Bronchial epithelial cell (primary cell): ENCODE measurements around the gene PECR. TPM values are rescaled to one million over a fixed set of nuclear protein-coding genes. Genes with fewer than 3 reads are reported as not detected.
A peak's percentile ranks its signal among the peaks of the same experiment; 100 is the strongest.

Experiments
- DNase-seq: peaks from one replicate; pipeline ENCODE4 v3.0.0-alpha.2; 2010; ENCODE audit warnings: low read depth
- FAIRE-seq: peaks from 2 replicates; lab custom pipeline; 2011; peaks lifted over from hg19 to GRCh38; lab: Jason Lieb, UNC
- H3K27me3 ChIP-seq: 2 replicates; pipeline ENCODE4 v1.5.1; 2011; ENCODE audit warnings: low read length; ENCODE audit not compliant: control insufficient read depth, insufficient read depth
- H3K36me3 ChIP-seq: 2 replicates; pipeline ENCODE4 v1.5.1; 2011; ENCODE audit warnings: low read length; ENCODE audit not compliant: control insufficient read depth, insufficient read depth
- H3K4me3 ChIP-seq: 2 replicates; pipeline ENCODE4 v1.5.1; 2011; ENCODE audit warnings: mild to moderate bottlenecking, low read depth, low read length, control low read depth
- total RNA-seq: library from RNA; depleted of rRNA; stranded (reverse); fragments of >200 nt; gene quantifications from 2 replicates; pipeline ENCODE4 v1.2.1, GENCODE V29; 2014
- TF ChIP-seq, protein P1 (sequence below): IDR thresholded peaks from 2 replicates; pipeline ENCODE4 v1.5.1; 2011; ENCODE audit warnings: mild to moderate bottlenecking, moderate library complexity, low read length, control low read depth, inconsistent platforms; ENCODE audit not compliant: insufficient read depth, severe bottlenecking

Gene PECR
- total RNA-seq, 1 donor from 2014 or later, result 21.3 TPM

DNA sequence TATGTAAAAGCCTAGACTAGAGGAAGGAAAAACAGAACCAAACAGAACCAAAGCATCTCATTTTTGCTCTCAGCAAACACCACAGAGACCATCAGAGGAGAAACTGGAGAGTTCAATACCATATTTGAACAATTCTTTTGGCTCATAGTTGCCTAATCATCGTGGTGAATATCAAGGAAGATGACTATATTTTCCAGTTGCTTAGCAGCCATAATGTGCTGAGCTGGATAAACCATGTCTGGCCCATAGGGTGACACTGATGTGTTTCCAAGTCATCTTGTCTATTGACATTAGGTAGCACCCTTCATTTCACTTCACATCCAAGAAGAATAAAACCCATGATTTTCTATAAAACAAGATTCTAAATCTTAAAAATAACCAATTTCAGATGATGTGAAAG, 21.6 kb upstream of the PECR start:
- no peak for FAIRE-seq
- Histone ChIP-seq H3K36me3 (no peaks in the 10 kb centered on the region), H3K4me3 (no peak overlapping the region), H3K27me3 (no peaks in the 10 kb centered on the region)
- DNase-seq, result no peak
- TF ChIP-seq, protein P1, sequence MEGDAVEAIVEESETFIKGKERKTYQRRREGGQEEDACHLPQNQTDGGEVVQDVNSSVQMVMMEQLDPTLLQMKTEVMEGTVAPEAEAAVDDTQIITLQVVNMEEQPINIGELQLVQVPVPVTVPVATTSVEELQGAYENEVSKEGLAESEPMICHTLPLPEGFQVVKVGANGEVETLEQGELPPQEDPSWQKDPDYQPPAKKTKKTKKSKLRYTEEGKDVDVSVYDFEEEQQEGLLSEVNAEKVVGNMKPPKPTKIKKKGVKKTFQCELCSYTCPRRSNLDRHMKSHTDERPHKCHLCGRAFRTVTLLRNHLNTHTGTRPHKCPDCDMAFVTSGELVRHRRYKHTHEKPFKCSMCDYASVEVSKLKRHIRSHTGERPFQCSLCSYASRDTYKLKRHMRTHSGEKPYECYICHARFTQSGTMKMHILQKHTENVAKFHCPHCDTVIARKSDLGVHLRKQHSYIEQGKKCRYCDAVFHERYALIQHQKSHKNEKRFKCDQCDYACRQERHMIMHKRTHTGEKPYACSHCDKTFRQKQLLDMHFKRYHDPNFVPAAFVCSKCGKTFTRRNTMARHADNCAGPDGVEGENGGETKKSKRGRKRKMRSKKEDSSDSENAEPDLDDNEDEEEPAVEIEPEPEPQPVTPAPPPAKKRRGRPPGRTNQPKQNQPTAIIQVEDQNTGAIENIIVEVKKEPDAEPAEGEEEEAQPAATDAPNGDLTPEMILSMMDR, result no peak

DNA sequence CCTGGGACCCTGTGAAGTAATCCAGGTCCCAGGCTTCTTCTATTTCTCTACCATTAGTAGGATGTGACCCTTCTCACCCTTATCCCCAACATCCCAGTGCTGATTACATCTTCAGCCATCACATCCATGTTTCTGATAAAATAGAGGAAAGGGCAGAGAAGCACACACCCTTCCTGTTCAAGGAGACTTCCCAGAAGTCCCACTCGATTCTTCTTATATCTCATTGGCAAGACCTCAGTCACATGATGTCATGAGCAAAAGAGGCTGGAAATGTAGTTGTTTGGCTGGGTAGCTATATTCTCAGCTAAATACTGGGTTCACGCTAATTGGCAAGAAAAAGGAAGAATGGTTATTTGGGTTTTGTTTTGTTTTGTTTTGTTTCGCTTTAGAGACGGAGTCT, 19.5 kb upstream of the PECR start:
- FAIRE-seq (no peak), DNase-seq (no peak)
- Histone ChIP-seq H3K4me3 (no peak overlapping the region), H3K27me3 (no peaks in the 10 kb centered on the region), H3K36me3 (no peaks in the 10 kb centered on the region)
- TF ChIP-seq, protein P1, result no peak

DNA sequence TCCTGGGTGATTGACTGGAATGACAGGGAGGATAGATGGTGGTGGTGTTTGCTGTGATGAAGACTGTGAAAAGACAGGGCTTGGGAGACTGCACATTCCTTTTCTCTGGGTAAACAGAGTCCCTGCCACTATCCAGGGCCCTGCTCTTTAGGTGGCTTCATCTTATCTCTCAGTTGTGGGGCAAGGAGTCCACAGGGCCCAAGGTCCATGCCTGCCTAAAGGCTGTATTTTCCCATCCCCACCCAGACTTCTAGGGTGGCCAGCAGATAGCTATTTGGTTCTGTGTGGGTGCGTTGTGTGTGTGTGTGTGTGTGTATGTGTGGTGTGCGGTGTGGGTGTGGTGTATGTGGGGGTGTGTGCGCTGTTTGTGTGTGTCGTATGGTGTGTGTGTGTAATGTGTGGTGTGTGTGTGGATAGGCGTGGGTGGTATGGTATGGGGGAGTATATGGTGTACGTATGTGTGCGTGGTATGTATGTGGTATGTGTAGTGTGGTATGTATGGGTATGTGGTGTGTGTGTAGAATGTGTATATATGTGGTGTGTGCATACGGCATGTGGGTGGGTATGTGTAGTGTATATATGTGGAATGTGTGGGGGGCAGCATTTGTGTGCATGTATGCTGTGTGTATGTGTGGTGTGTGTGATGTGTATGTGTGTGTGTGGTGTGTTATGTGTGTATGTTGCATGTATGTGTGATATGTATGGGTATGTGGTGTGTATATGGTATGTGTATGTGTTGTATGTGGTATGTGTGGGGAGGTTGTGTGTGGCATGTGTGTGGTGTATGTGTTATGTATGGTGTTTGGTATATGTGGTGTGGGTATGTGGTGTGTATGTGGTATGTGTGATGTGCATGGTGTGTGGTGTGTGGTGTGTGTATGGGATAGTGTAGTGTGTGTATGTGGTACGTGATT, 17.1 kb upstream of the PECR start:
- FAIRE-seq (peak; percentile 93), DNase-seq (no peak)
- TF ChIP-seq, protein P1, result no peak
- Histone ChIP-seq H3K27me3 (no peaks in the 10 kb centered on the region), H3K36me3 (no peaks in the 10 kb centered on the region), H3K4me3 (no peak overlapping the region)

DNA sequence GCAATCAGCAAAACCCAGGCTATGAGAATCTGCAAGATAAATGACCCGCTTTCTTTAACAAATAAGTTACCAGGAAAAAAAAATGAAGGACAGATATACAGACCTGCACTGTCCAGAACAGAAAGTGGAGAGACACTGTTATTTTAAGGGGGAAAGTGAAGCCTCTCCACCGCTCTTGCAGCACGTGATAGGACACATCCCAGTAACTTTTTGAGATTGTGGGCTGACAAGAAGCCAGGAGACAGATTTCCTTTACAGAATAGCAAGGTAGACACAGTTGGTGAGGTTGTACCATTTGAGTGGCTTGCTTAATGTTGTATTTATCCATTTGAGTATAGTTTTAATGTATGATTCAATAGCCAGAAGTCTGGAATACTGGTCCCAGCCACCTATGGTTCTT, 13.1 kb upstream of the PECR start:
- Histone ChIP-seq H3K36me3 (no peaks in the 10 kb centered on the region), H3K4me3 (no peak overlapping the region), H3K27me3 (no peaks in the 10 kb centered on the region)
- FAIRE-seq (no peak), DNase-seq (no peak)
- TF ChIP-seq, protein P1, result no peak

DNA sequence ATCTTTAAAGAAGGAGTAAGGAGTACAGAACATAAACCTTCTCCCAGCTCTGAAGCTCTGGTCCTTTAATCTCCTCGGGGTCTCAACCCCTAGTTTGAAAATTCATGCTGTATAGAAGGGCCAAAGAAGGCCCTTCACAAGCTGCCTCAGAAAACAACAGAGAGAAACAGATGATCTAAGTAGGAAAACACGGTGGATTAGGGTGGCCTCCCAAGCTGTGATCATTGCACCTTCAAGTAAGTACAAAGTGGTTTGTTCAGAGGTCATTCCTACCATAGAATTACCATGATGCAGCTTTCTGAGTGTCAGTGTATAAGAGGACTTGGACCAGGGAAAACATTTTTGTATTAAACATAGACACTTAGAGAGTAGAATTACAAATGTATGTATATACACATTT, 11.0 kb upstream of the PECR start:
- no peak overlapping the region for H3K4me3 ChIP-seq
- no peaks in the 10 kb centered on the region for H3K27me3 ChIP-seq
- H3K36me3 ChIP-seq, result no peaks in the 10 kb centered on the region
- DNase-seq (no peak), FAIRE-seq (no peak)
- TF ChIP-seq, protein P1, result no peak
